Measurements from ENCODE around the gene EHBP1.
"Not testable (repeated sequence)": the region's sequence is repeated elsewhere in the genome, so short reads cannot be mapped to it uniquely, and the experiment has no call there.

EHBP1 gene

DNA sequence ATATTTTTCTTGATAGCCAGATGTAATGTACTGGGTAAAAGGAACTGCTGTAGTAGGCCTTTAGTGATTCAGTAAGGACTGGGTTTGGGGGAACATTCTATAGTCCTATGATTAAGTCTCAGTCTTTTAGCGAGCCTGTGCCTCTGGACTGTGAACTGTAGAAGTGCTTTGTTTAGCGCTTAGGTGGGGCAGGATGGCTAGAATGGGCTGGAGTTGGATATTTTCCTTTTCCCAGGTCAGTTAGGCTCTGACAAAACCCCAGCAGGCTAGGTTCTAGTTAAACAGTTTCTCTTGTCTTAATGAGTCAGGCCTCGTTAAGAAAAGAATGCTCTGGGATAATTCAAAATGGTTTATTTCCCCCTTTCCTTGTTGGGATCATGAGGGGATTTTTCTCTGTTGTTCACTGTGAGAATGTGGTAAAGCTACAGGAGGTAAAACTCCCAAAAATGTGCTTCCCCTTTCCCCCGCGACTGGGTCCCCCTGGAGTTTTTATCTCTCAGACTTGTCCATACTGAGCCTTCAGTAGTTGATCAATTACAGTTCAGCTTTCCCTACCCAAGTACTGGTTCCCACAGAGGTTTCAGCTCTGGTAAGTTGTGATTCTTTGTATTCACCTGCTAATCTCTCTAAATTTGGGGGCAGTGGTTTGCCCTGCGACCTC, 31.5 kb downstream of the EHBP1 start:
- DNase-seq = peak; percentile 10 to 21 (median 11)

DNA sequence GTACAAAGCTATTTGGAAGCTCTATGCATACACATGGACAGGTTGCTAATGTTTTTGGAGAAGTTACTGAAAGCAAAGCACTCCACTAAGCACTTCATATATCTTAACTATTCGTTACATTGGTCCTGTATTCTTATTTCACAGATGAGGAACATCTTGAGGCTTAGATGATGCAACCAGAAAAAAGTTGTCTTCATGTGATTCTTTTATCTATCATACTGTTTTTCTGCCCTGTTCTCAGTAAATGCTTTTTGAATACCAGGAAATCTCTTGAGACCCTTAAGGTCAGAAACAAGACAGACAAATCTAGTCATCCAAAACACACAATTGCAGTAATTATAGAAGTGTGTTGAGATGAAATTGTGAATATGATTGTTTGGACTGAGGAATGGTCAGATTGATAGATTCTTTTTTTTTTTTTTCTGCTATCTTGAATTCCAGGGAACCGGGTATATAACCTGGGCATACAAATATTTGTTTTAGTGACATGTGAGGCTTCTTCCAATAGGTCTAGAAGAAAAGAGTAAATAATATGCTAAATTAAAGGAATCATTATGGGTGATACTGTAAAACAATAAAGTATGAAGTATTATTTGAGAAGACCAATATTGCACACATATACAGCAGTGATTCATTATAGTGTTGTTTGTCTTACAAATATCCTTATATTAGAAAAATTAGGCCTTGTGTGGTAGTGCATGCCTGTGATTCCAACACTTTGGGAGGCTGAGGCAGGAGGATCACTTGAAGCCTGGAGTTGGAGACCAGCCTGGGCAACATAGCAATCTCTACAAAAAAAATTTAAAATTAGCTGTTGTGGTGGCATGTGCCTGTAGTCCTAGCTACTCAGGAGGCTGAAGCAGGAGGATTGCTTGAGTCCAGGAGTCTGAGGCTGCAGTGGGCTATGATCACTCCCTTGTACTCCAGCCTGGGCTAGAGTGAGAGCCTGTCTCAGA, 33.7 kb downstream of the EHBP1 start:
- no peak for DNase-seq

DNA sequence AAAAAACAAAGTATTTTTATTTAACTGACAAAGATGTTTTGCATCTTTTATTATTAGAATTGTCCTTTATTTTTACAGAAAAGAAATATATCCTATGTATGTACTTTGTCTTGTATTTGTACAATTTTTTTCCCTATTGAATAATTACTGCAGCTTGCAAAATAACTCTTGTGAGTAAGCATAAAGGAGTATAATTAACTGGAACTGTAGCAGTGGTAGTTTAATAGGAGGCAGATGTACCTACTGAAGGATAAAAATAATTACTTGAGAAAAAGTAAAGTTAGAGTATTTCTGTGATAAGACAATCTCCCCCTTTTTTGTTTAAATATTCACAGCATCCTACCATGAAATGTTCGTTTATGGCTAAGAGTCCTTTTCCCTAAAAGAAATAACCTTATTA, 34.7 kb downstream of the EHBP1 start:
- DNase-seq = no peak

DNA sequence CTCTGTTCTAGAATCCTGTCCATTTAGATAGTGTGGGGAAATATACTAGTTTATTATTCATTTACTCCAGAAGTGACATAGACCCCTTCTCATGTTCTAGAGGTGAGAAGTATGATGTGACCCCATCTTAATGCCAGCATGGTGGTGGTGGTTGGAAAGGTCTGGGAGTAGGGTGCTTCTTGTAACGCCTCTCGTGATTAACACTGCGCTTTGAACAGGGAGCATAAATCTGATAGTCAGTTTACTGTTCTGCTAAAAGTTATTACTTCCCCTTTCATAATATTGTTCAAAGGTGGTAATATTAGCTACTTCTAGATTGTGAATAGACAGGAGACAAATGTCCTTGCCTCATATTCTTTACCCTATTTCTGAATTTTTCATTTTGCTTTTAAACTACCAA, 35.6 kb downstream of the EHBP1 start:
- DNase-seq = no peak

DNA sequence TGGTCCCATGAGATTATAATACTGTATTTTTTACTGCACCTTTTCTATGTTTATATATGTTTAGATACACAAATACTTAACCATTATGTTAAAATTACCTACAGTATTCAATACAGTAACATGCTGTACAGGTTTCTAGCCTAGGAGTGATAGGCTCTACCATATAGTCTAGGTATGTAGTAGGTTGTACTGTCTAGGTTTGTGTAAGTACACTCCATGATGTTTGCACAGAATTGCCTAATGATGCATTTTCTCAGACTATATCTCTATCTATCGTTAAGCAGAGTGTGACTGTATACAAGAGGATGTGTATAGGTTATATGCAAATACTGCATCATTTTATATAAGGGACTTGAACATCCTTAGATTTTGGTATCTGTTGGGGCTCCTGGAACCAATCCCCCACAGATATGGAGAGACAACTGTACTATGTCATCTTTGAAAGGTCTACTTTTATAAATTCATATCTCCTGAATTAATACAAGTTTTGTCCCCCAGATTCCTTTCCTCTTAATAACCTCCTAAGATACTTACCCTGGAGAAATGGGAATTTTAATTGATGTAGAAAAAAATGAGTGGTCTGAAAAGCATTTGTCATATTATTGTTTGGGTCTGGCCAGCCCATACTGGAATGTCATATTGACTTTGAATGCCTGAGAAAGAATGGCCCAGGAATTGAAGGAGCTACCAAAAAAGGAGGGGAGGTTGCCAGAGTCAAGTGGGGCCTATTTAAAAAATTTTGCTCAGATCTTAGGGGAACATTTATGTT, 36.6 kb downstream of the EHBP1 start:
- DNase-seq = no peak

DNA sequence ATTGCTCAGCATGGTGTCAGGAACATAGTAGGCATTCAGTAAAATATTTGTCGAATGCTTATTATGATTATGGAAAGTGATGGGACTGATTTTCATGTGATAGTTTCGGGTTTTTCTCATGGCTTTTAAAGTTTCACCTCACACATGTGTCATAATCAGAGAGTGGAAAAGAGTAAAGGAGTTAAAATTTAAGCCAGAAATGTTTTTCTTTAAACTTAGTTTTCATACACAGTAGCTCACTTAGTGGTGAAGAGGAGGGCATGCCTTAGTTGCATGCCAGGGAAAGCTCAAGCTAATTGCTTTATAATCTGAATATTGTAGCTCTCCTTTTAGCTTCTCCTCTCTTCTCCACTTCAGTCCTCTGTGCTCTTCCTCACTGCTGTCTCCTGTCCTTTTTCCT, 38.0 kb downstream of the EHBP1 start:
- no peak for DNase-seq

DNA sequence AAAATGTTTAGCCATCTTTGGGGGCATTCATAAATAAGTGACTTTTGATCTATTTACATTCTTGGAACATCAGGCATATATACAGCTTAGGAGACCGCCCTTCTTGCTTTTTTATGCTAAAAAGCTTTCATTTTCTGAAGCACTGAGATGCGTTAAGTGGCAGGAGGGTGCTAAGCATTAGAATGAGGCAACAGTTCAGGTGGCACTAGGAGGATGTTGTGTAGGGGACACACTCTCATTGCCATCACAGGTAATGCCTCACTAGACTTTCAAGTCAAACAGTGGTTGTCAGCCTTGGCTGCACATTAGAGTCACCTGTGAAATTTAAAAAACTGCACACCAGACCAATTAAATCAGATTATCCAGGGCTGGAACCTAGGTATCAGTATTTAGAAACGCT, 39.1 kb downstream of the EHBP1 start:
- DNase-seq = no peak

DNA sequence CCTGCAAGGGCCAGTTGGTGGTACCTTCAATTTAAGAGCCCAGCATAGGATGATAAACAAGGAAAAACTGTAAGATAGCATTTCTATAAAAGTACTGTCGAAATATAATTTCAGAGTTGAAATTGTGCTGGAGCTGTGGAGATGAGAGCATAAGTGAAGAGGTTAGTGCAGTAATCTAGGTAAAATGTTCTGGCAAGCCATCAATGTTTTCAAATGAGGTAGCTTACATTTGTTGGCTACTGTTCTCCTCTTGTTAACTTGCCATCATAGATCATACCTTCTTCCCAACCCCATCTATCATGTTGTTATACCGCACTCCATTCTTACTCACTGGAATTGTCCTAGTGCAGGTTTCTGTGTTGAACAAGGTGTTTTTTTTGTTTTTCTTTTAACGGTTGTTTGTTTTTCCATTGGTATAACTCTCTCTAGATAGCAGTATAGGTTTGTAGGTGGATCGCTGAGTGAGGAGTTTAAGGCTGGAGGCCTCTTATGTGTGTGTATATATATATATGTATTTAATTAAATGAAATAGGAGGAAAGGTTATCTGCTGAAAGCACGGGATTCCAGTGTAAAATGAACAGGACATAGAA, 40.5 kb downstream of the EHBP1 start:
- no peak for DNase-seq

DNA sequence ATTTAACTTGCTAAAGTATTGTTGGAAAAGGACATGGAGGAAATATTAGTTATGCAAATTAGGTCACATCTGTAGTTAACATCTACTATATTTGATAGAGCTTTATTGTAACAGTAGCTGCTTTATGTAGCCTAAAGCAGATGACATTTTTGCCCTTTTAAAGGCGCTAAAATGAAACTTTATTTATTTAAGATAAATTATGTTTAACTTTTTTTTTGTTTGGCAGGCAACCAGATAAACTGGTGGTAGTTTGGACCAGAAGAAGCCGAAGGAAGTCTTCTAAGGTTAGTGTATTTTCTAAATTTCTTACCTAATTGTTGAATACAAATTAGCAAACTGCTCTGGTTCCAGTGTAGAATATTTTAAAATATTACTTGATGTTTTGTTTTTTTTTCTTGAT, 41.7 kb downstream of the EHBP1 start:
- DNase-seq = no peak

DNA sequence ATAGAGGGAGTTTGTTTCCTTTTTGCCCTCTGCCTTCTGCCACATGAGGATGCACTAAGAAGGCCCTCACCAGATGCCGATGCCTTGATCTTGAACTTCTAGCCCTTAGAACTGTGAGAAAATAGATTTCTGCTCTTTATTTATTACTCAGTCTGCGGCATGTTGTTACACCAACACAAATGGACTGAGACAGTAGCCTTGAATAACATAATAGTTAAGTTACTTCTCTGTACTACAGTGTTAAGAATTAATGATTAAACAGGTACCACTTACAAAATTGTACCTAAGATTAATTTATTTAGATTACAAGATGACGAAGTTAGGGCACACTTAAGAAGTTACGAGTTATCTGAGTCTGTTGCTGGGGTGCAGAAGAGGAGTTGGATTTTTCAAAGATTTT, 42.4 kb downstream of the EHBP1 start:
- no peak for DNase-seq

DNA sequence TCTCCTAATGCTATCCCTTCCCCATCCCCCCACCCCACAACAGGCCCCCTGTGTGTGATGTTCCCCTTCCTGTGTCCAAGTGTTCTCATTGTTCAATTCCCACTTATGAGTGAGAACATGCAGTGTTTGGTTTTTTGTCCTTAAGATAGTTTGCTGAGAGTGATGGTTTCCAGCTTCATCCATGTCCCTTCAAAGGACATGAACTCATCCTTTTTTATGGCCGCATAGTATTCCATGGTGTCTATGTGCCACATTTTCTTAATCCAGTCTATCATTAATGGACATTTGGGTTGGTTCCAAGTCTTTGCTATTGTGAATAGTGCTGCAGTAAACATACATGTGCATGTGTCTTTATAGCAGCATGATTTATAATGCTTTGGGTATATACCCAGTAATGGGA, 43.6 kb downstream of the EHBP1 start:
- DNase-seq = not testable (repeated sequence)

DNA sequence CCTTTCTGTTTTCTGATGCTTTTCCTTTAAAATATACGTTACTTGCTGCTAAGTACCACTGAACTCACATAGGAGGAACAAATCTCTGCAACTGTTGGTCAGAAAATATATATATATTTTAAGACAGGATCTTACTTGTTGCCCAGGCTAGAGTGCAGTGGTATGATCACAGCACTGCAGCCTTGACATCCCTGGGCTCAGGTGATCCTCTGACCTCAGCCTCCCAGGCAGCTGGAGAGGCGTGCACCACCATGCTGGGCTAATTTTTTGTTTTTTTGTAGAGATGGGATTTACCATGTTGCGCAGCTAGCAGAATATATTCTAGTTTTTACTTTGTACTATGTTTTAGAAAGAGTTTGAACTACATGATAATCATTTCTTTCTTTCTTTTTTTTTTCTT, 51.5 kb downstream of the EHBP1 start:
- DNase-seq = no peak

DNA sequence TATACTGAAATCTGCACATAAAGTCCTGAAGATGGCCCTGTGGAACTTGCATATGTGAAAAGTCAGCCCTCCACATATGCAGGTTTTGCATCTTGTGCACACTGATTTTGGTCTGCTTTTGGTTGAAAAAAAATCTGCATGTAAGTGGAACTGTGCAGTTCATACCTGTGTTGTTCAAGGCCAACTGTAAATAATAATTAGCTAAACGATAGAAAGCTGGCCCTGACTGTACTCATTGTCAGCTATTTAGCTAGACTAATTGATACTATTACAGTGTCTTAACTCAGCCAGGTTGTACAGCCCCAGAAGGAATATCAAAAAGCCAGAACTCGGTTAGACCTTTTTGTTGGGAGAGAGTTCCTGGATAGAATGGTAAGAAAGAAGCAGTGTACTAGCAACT, 54.5 kb downstream of the EHBP1 start:
- DNase-seq = no peak

DNA sequence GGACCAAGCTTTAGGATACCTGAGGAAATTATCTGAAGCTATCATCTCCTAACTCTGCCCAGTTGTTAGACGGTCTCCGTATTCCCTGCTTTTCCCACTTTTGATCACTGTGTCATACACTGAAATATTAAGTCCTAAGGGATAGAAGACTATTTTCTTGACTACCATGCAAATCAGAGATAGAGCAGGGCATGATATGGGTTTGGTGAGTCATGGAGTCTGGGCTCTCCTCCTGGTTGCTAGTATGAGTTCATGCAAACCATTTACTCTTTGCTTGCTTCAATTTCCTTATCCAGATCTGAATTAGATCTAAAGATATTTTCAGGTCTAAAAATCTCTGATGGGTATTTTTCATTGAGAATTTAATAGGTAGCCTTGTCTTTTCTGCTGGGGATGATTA, 55.0 kb downstream of the EHBP1 start:
- no peak for DNase-seq

DNA sequence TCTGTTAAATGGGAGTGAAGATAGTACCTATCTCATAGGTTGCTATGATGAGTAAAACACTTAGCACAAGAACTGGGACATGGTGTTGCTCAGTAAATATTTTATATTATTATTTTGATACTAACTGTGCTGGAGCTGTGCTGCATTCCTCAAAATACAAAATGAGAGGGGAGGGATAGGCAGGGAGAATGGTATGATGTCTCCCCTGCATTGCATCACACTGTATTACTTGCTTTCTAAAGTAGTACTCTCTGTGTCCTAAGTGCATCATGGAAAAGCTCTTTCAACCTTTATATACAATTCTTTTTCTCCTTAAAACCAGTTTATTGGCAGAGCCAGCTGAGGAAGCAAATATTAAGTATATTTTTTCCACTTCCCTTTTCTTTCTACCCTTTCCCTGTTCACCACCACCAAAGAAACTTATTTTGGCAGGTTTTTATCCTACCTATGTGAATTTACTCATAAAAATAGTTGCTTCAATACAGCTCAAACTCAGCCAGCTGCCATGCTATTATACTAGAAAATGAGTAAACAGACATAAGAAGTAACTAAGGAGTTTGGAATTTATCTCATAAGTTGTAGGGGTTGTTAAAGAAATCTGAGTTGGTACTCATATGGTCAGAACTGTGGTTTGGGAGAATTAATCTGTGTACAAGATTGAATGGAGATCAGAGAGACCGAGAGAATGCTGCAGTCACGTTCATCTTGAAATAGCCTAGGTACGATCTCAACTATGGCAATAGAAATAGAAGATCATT, 60.3 kb downstream of the EHBP1 start:
- DNase-seq = no peak

DNA sequence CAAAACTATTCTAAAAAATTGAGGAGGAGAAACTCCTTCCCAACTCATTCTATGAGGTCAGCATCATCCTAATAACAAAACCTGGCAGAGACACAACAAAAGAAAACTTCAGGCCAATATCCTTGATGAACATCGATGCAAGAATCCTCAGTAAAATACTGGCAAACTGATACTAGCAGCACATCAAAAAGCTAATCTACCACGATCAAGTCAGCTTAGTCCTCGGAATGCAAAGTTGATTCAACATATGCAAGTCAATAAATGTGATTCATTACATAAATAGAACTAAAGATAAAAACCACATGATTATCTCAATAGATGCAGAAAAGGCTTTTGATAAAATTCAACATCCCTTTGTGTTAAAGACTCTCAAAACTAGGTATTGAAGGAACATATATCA, 63.1 kb downstream of the EHBP1 start:
- DNase-seq = no peak

DNA sequence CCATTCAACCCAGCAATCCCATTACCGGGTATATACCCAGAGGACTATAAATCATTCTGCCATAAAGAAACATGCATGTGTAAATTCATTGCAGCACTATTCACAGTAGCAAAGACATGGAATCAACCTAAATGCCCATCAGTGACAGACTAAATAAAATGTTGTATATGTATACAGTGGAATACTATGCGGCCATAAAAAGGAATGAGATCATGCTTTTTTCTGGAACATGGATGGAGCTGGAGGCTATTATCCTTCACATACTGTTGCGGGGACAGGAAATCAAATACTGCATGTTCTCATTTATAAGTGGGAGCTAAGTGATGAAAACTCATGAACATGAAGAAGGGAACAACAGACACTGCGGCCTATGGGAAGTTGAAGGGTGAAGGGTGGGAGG, 65.1 kb downstream of the EHBP1 start:
- DNase-seq = no peak

DNA sequence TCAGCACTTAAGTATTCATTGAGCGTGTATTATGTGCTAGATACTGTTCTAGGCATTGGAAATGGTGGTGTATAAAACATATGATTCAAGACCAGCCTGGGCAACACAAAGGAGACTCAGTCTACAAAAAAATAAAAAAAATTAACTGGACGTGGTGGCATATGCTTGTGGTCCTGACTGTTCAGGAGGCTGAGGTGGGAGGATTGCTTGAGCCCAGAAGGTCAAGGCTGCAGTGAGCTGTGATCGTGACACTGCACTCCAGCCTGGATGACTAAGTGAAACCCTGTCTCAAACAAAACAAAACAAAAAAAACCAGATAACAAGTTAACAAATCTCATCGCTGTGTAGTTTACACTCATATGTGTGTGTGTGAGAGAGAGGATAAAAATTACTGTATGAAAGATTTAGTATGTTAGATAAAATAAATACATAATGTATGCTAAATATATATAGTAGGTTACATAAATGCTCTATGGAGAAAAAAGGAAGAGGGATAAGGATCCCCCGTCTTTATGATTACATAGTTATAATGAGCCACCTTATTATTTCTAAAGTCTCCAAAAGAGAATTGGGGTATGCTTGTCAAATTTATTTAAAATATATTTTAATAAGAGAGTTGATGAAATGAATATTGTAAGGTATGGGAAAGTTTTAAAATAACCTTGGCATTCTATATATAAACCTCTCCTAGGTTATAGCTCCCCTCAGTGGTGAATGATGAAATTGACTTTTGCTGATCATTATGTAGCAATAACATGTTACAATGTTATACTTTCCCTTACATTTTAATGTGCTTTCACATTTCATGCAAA, 69.2 kb downstream of the EHBP1 start:
- peak; percentile 58 to 74 (median 67) for DNase-seq

DNA sequence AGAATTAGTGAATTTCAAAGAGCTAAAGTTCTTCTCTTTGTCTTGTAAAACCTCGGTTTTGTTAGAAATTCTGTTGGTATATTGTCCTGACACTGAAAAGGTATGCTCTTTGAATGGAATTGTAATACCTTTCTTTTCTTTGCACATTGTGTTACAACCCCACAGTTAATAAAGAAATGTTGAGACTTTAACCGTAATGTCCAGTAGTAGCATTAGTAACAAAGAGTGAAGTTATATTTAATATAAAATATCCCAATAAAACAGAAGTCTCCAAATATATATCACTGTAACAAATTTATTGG, 69.8 kb downstream of the EHBP1 start:
- DNase-seq = no peak

DNA sequence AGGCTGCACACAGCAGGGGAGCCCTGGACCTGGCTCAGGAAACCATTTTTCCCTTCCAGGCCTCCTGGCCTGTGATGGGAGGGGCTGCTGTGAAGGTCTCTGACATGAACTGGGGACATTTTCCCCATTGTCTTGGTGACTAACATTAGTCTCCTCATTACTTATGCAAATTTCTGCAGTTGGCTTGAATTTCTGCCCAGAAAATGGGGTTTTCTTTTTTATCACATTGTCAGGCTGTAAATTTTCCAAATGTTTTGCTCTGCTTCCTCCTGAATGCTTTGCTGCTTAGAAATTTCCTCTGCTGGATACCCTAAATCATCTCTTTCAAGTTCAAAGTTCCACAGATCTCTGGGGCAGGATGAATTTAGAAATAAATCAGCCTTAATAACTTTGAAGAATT, 78.2 kb downstream of the EHBP1 start:
- DNase-seq = no peak

DNA sequence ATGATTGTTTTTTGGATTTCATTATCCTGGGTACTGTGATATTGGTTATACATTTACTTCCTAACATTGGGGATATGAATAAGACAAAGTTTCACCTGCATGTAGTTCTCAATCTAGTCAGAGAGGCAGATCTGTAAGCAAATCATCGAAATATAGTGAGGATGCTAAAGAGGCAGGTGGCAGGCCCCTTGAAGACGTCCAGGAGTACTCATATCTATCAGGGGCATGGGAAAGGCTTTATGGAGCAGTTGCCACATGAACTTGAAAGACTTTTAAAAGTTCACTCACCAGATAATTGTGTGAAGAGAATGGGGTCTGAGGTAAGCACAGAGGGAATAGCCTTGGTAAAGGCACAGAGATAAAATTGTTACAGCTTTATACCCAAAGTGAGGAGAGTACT, 78.8 kb downstream of the EHBP1 start:
- no peak for DNase-seq

DNA sequence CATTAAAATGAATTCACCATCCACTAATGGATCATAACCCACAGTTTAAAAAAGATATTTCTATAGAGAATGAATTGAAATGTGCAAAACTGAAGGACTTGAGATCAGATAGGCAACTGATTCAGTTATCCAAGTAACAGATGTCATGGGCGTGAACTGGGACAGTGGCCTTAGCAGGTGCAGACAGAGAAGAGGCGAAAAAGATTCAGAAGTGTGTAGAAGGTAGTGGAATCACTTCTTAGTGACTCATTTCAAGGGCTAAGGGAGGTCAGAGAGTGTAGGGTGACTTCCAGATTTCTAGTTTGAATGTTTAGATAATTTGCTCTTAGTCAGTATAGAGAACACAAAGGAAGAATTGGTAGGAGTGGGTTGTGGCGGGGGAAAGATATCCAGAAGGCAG, 79.7 kb downstream of the EHBP1 start:
- DNase-seq = no peak
